Keratinocyte (primary cell): ENCODE data around the gene PLA2G2D. TPM values are rescaled to one million over a fixed set of nuclear protein-coding genes. Genes with fewer than 3 reads are reported as not detected.

ENCODE experiments used
- DNase-seq: peaks from one replicate; pipeline ENCODE4 v3.0.0-alpha.2; 2011; ENCODE audit warnings: low read depth, missing footprints, low spot score
- FAIRE-seq: peaks from 2 replicates; lab custom pipeline; 2011; peaks lifted over from hg19 to GRCh38; lab: Jason Lieb, UNC
- H2AFZ ChIP-seq: 2 replicates; pipeline ENCODE4 v1.6.0; 2012; ENCODE audit warnings: low read length, control low read depth, inconsistent platforms; ENCODE audit not compliant: control insufficient read depth
- H3K27ac ChIP-seq: 2 replicates; pipeline ENCODE4 v1.5.1; 2011; ENCODE audit warnings: low read length; ENCODE audit not compliant: control insufficient read depth, insufficient read depth
- H3K27me3 ChIP-seq: 3 replicates; pipeline ENCODE4 v1.6.0; 2011; ENCODE audit warnings: low read length; ENCODE audit not compliant: control insufficient read depth, insufficient read depth; ENCODE audit errors: extremely low read depth
- H3K36me3 ChIP-seq, 2 experiments: 2 replicates in 1 of 2; 3 replicates in 1 of 2; pipeline ENCODE4 v1.5.1; 2011; ENCODE audit warnings: low read length in 2 of 2, mild to moderate bottlenecking in 1 of 2; ENCODE audit not compliant: control insufficient read depth in 2 of 2, insufficient read depth in 2 of 2; ENCODE audit errors: extremely low read depth in 1 of 2
- H3K4me1 ChIP-seq: 3 replicates; pipeline ENCODE4 v1.5.1; 2011; ENCODE audit warnings: low read length; ENCODE audit not compliant: control insufficient read depth, insufficient read depth; ENCODE audit errors: extremely low read depth
- H3K4me2 ChIP-seq: 3 replicates; pipeline ENCODE4 v1.6.0; 2011; ENCODE audit warnings: low read depth, low read length; ENCODE audit not compliant: control insufficient read depth, insufficient read depth; ENCODE audit errors: extremely low read depth
- H3K4me3 ChIP-seq, 3 experiments: fragments of 200-600 bp in 1 of 3; sonication (generic) in 1 of 3; 2 replicates in 2 of 3; 3 replicates in 1 of 3; pipeline ENCODE4 v1.5.1; 2011 to 2016; ENCODE audit warnings: low read length in 3 of 3, mild to moderate bottlenecking in 3 of 3, control low read depth in 2 of 3, inconsistent platforms in 1 of 3, low read depth in 1 of 3, mixed read lengths in 1 of 3, mixed run types in 1 of 3, moderate library complexity in 1 of 3; ENCODE audit not compliant: control insufficient read depth in 2 of 3, insufficient read depth in 2 of 3; ENCODE audit errors: extremely low read depth in 1 of 3
- H3K79me2 ChIP-seq: 2 replicates; pipeline ENCODE4 v1.6.0; 2012; ENCODE audit warnings: low read length; ENCODE audit not compliant: control insufficient read depth, insufficient read depth
- H3K9ac ChIP-seq: 3 replicates; pipeline ENCODE4 v1.6.0; 2011; ENCODE audit warnings: low read length; ENCODE audit not compliant: control insufficient read depth, insufficient read depth; ENCODE audit errors: extremely low read depth
- H3K9me1 ChIP-seq: 3 replicates; pipeline ENCODE4 v1.6.0; 2011; ENCODE audit warnings: low read length; ENCODE audit not compliant: control insufficient read depth, insufficient read depth; ENCODE audit errors: extremely low read depth
- H3K9me3 ChIP-seq: 2 replicates; pipeline ENCODE4 v1.5.1; 2012; ENCODE audit warnings: low read depth, low read length; ENCODE audit not compliant: control insufficient read depth
- H4K20me1 ChIP-seq: 3 replicates; pipeline ENCODE4 v1.6.0; 2011; ENCODE audit warnings: low read length; ENCODE audit not compliant: control insufficient read depth, insufficient read depth; ENCODE audit errors: extremely low read depth
- EZH2 ChIP-seq: IDR thresholded peaks from one replicate; pipeline ENCODE4 v1.6.1; 2012; ENCODE audit warnings: inconsistent platforms, mild to moderate bottlenecking, low read length, moderate library complexity
- dilution Hi-C: fragments of 300-500 bp; cut with MboI; formaldehyde crosslinking; loops from one replicate; pipeline ENCODE4 v1.7.0; 2020; ENCODE audit warnings: low sequenced_read_pairs; ENCODE audit not compliant: extremely low pct_ligation_motif_present
- polyA plus RNA-seq, 5 experiments: library from polyadenylated mRNA; depleted of rRNA in 3 of 5; stranded (reverse) in 3 of 5; stranded (forward) in 1 of 5; unstranded in 1 of 5; fragments of >200 nt; gene quantifications; 1 replicate in 1 of 5; 2 replicates in 3 of 5; 3 replicates in 1 of 5; pipeline versions ENCODE4 v1.2.1 to v1.2.3, GENCODE V29; 2011 to 2012; ENCODE audit warnings: missing spikeins in 2 of 5, low read depth in 1 of 5, low replicate concordance in 1 of 5
- TF ChIP-seq, protein P1 (sequence below), 3 experiments: IDR thresholded peaks in 1 of 3; conservative IDR thresholded peaks in 1 of 3; optimal IDR thresholded peaks in 1 of 3; 2 replicates in 2 of 3; 3 replicates in 1 of 3; pipeline versions ENCODE3 to v1.5.1; 2011; ENCODE audit warnings: low read length in 3 of 3, mild to moderate bottlenecking in 3 of 3, moderate library complexity in 2 of 3, control low read depth in 1 of 3, inconsistent platforms in 1 of 3; ENCODE audit not compliant: insufficient read depth in 2 of 3; ENCODE audit errors: extremely low read depth in 1 of 3

The PLA2G2D gene
- polyA plus RNA-seq, 1 donor (not counting 4 experiments of a cell fraction or from before 2014, with no cell fraction given), result not detected

- Histone ChIP-seq H4K20me1 (no peaks in the 10 kb centered on the region), H3K36me3 (no peaks in the 10 kb centered on the region), H3K9ac (no peak overlapping the region), H3K9me3 (no peaks in the 10 kb centered on the region), H3K4me1 (peaks cover 5% of the 10 kb centered on the region), H3K9me1 (no peaks in the 10 kb centered on the region), H3K27me3 (peaks cover 4% of the 10 kb centered on the region), H3K79me2 (no peaks in the 10 kb centered on the region), H3K27ac (no peak overlapping the region), H3K4me3 (no peak overlapping the region), H2AFZ (no peak overlapping the region), H3K4me2 (no peak overlapping the region)
- FAIRE-seq (no peak), DNase-seq (no peak)
- TF ChIP-seq, protein P1, sequence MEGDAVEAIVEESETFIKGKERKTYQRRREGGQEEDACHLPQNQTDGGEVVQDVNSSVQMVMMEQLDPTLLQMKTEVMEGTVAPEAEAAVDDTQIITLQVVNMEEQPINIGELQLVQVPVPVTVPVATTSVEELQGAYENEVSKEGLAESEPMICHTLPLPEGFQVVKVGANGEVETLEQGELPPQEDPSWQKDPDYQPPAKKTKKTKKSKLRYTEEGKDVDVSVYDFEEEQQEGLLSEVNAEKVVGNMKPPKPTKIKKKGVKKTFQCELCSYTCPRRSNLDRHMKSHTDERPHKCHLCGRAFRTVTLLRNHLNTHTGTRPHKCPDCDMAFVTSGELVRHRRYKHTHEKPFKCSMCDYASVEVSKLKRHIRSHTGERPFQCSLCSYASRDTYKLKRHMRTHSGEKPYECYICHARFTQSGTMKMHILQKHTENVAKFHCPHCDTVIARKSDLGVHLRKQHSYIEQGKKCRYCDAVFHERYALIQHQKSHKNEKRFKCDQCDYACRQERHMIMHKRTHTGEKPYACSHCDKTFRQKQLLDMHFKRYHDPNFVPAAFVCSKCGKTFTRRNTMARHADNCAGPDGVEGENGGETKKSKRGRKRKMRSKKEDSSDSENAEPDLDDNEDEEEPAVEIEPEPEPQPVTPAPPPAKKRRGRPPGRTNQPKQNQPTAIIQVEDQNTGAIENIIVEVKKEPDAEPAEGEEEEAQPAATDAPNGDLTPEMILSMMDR (optimal IDR thresholded peaks at IDR 0.05 in 1 of 3, IDR thresholded peaks at IDR 0.05 in 1 of 3, conservative IDR thresholded peaks at IDR 0.05 in 1 of 3; ENCODE audit: extremely low read depth in 1 of 3, insufficient read depth in 2 of 3, low read length in 3 of 3), result no peak
- no peak for TF ChIP-seq EZH2
- dilution Hi-C loops, result no loop called here
Observed at GRCh38 chr1:20115916-20116315, 3.4 kb downstream of the PLA2G2D start.

DNA sequence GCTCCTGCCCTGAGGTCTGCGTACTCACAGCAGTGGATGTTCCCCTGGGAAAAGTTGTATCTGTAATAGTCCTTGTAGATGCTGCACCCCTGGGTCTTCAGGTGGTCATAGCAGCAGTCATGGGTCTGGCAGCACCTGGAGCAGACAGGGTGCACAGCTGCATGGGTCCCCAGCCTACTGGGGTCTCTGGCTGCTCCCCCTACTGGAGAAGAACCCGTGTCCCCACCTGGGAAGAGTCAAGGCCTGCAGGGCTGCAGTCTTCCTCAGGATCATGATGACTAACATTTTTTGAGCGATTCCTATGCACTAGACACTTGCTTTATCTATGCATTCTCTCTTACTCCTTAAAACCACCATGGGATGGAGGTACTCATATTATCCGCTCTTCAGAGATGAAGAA is 3.9 kb downstream of the PLA2G2D start:
- no peaks in the 10 kb centered on the region for H3K9me3 ChIP-seq
- H2AFZ ChIP-seq, result no peak overlapping the region
- no peak overlapping the region for H3K4me3 ChIP-seq
- dilution Hi-C loops, result no loop called here
- H4K20me1 ChIP-seq, result no peaks in the 10 kb centered on the region
- peaks cover 9% of the 10 kb centered on the region for H3K4me1 ChIP-seq
- no peaks in the 10 kb centered on the region for H3K79me2 ChIP-seq
- TF ChIP-seq, protein P1 (optimal IDR thresholded peaks at IDR 0.05 in 1 of 3, IDR thresholded peaks at IDR 0.05 in 1 of 3, conservative IDR thresholded peaks at IDR 0.05 in 1 of 3; ENCODE audit: extremely low read depth in 1 of 3, insufficient read depth in 2 of 3, low read length in 3 of 3), result no peak
- no peak for TF ChIP-seq EZH2
- no peak overlapping the region for H3K4me2 ChIP-seq
- H3K27ac ChIP-seq, result no peak overlapping the region
- DNase-seq, result no peak
- no peaks in the 10 kb centered on the region for H3K27me3 ChIP-seq
- FAIRE-seq, result no peak
- H3K9me1 ChIP-seq, result no peaks in the 10 kb centered on the region
- no peaks in the 10 kb centered on the region for H3K36me3 ChIP-seq
- no peak overlapping the region for H3K9ac ChIP-seq
